HG03060 (cell line): ENCODE data around the gene ARHGEF1.

Experiments used
- ATAC-seq: cut with Tn5 transposase; IDR thresholded peaks from one replicate; pipeline ENCODE4 v1.9.1; 2021; ENCODE audit warnings: low read depth, moderate number of reproducible peaks; ENCODE audit not compliant: unreplicated experiment

ARHGEF1 gene

GRCh38 chr19:41940731-41941409 is 57.9 kb downstream of the ARHGEF1 start:
- no peak for ATAC-seq

GRCh38 chr19:41941410-41942202 is 58.6 kb downstream of the ARHGEF1 start:
- no peak for ATAC-seq

GRCh38 chr19:41944336-41944735 is 61.4 kb downstream of the ARHGEF1 start:
- ATAC-seq = no peak

- peak; percentile 72 for ATAC-seq
Measured at GRCh38 chr19:41945135-41945766, 62.3 kb downstream of the ARHGEF1 start.

GRCh38 chr19:41947091-41947490 is 64.1 kb downstream of the ARHGEF1 start:
- no peak for ATAC-seq

GRCh38 chr19:41951686-41952172 is 68.7 kb downstream of the ARHGEF1 start:
- ATAC-seq = no peak

GRCh38 chr19:41955521-41955920 is 72.5 kb downstream of the ARHGEF1 start:
- ATAC-seq = no peak

GRCh38 chr19:41956621-41957020 is 73.6 kb downstream of the ARHGEF1 start:
- no peak for ATAC-seq
